HCT116 (cell line): ENCODE measurements around the gene EHBP1. TPM values are rescaled to one million over a fixed set of nuclear protein-coding genes. Genes with fewer than 3 reads are reported as not detected.

ENCODE experiments used
- ATAC-seq: fragments of 200-7000 bp; cut with Tn5 transposase; 2 replicates; pipeline ENCODE4 v1.9.1; 2020; ENCODE audit warnings: mild to moderate bottlenecking, moderate library complexity
- BruUV-seq: library from RNA; stranded (reverse); fragments of 400-500 nt; replicated peaks from 2 replicates; lab custom pipeline; 2021; lab: Mats Ljungman, UMichigan
- CTCF ChIA-PET: fragments of 300-600 bp; sonication (Branson Sonifier 250); formaldehyde crosslinking; loops from one replicate; lab custom pipeline; 2021; ENCODE audit warnings: antibody characterized with exemption; lab: Charles Lee
- POLR2A ChIA-PET: fragments of 300-600, 350-600 bp; sonication (Branson Sonifier 250); formaldehyde crosslinking; loops from one replicate; lab custom pipeline; 2021; ENCODE audit warnings: antibody characterized with exemption; lab: Charles Lee
- RAD21 ChIA-PET, 2 experiments: fragments of 300-600 bp; sonication (Branson Sonifier 250); formaldehyde crosslinking; loops; one replicate each; lab custom pipeline; 2023; ENCODE audit warnings: low total read pairs in 2 of 2; ENCODE audit not compliant: uncharacterized antibody in 2 of 2, unreplicated experiment in 2 of 2, low non-redundant PET in 1 of 2; lab: Charles Lee
- DNase-seq: peaks from one replicate; pipeline ENCODE4 v3.0.0-alpha.2; 2010; ENCODE audit warnings: low read depth, low spot score
- H2AFZ ChIP-seq: fragments of 200-600 bp; shearing (Covaris generic), sonication (generic); 2 replicates; pipeline ENCODE4 v1.6.1; 2017; ENCODE audit warnings: low read depth, mixed run types, mixed read lengths, antibody characterized with exemption, low read length; ENCODE audit not compliant: poor library complexity, severe bottlenecking
- H3K27ac ChIP-seq: 2 replicates; pipeline ENCODE4 v1.5.1; 2012; ENCODE audit warnings: low read depth, low read length
- H3K27me3 ChIP-seq: fragments of 200-600 bp; sonication (generic); 2 replicates; pipeline ENCODE4 v1.6.1; 2016; ENCODE audit warnings: mixed run types, low read length, mixed read lengths; ENCODE audit not compliant: insufficient read depth
- H3K36me3 ChIP-seq, 2 experiments: fragments of 200-500 bp in 1 of 2; fragments of 200-600 bp in 1 of 2; sonication (Bioruptor generic) in 1 of 2; sonication (generic) in 1 of 2; 2 replicates each; pipeline versions ENCODE4 v1.5.1 to v1.6.1; 2014 to 2016; ENCODE audit warnings: low read length in 2 of 2, inconsistent platforms in 1 of 2, mixed read lengths in 1 of 2, mixed run types in 1 of 2; ENCODE audit not compliant: insufficient read depth in 2 of 2, control insufficient read depth in 1 of 2
- H3K4me1 ChIP-seq, 2 experiments: fragments of 200-600 bp in 1 of 2; sonication (generic) in 1 of 2; 2 replicates each; pipeline versions ENCODE4 v1.5.1 to v1.6.1; 2012 to 2017; ENCODE audit warnings: low read length in 2 of 2, inconsistent platforms in 1 of 2, mild to moderate bottlenecking in 1 of 2, mixed read lengths in 1 of 2, mixed run types in 1 of 2, moderate library complexity in 1 of 2; ENCODE audit not compliant: insufficient read depth in 2 of 2, control insufficient read depth in 1 of 2
- H3K4me2 ChIP-seq: fragments of 200-600 bp; sonication (generic); 2 replicates; pipeline ENCODE4 v1.6.1; 2017; ENCODE audit warnings: mixed run types, low read length, mixed read lengths
- H3K4me3 ChIP-seq, 2 experiments: fragments of 200-600 bp in 1 of 2; sonication (generic) in 1 of 2; replicated peaks in 1 of 2; 2 replicates each; pipeline ENCODE4 v1.5.1; 2011 to 2016; ENCODE audit warnings: low read length in 2 of 2, control low read depth in 1 of 2, low read depth in 1 of 2, mild to moderate bottlenecking in 1 of 2, mixed read lengths in 1 of 2, mixed run types in 1 of 2
- H3K79me2 ChIP-seq: fragments of 200-600 bp; sonication (generic); 2 replicates; pipeline ENCODE4 v1.6.1; 2017; ENCODE audit warnings: mild to moderate bottlenecking, mixed run types, low read length, moderate library complexity, mixed read lengths; ENCODE audit not compliant: insufficient read depth
- H3K9ac ChIP-seq: fragments of 200-600 bp; sonication (generic); 2 replicates; pipeline ENCODE4 v1.6.1; 2016; ENCODE audit warnings: low read length, mixed read lengths
- H3K9me2 ChIP-seq: fragments of 200-600 bp; sonication (generic), shearing (Covaris generic); 2 replicates; pipeline ENCODE4 v1.6.1; 2017; ENCODE audit warnings: mixed run types, mild to moderate bottlenecking, moderate library complexity; ENCODE audit not compliant: insufficient read depth
- H3K9me3 ChIP-seq, 2 experiments: fragments of 200-500 bp in 1 of 2; fragments of 200-600 bp in 1 of 2; sonication (Bioruptor generic) in 1 of 2; sonication (generic) in 1 of 2; 2 replicates each; pipeline ENCODE4 v1.6.1; 2014 to 2017; ENCODE audit warnings: low read length in 2 of 2, mixed read lengths in 2 of 2, inconsistent platforms in 1 of 2, low read depth in 1 of 2, mild to moderate bottlenecking in 1 of 2, mixed run types in 1 of 2, moderate library complexity in 1 of 2; ENCODE audit not compliant: control insufficient read depth in 1 of 2, insufficient read depth in 1 of 2
- H4K20me1 ChIP-seq: fragments of 200-600 bp; sonication (generic), shearing (Covaris generic); 2 replicates; pipeline ENCODE4 v1.6.1; 2017; ENCODE audit warnings: mixed run types, mild to moderate bottlenecking, moderate library complexity; ENCODE audit not compliant: insufficient read depth
- ELF1 ChIP-seq: IDR thresholded peaks from 2 replicates; pipeline ENCODE4 v1.6.1; 2012; ENCODE audit warnings: low read depth, borderline replicate concordance
- EZH2phosphoT487 ChIP-seq: fragments of 200-600 bp; IDR thresholded peaks from 2 replicates; pipeline ENCODE4 v1.6.1; 2018; ENCODE audit warnings: antibody characterized with exemption, borderline replicate concordance
- RAD21 ChIP-seq: IDR thresholded peaks from 2 replicates; pipeline ENCODE4 v1.6.1; 2012; ENCODE audit warnings: low read depth, mild to moderate bottlenecking
- SRF ChIP-seq: IDR thresholded peaks from 2 replicates; pipeline ENCODE4 v1.6.1; 2012; ENCODE audit warnings: low read depth
- intact Hi-C: fragments of 100-400 bp; cut with micrococcal nuclease; formaldehyde crosslinking; loops from 2 replicates; pipeline ENCODE4 v1.10.0; 2022
- total RNA-seq: library from RNA; stranded (reverse); gene quantifications from one replicate; pipeline ENCODE4 v1.2.1, GENCODE V29; 2021; ENCODE audit not compliant: unreplicated experiment
- TF ChIP-seq, protein P1 (sequence below): IDR thresholded peaks from 2 replicates; pipeline ENCODE4 v1.6.1; 2012

EHBP1 gene
- total RNA-seq, 1 experiment from 2014 or later = 89.9 TPM

- Histone ChIP-seq H3K9me2 (no peaks in the 10 kb centered on the region), H3K27ac (no peak overlapping the region), H2AFZ (no peak overlapping the region), H3K79me2 (0 out of 2 replicates have a peak, but pooled peaks cover 5% of the 10 kb centered on the region), H3K4me3 (no peak overlapping the region), H3K4me1 (no peaks in the 10 kb centered on the region), H3K9me3 (no peaks in the 10 kb centered on the region), H4K20me1 (no peaks in the 10 kb centered on the region), H3K4me2 (no peak overlapping the region), H3K9ac (no peak overlapping the region), H3K27me3 (no peaks in the 10 kb centered on the region), H3K36me3 (peaks cover 0 to 10% of the 10 kb centered on the region in 2 experiments; a peak in 3 of 4 replicates)
- BruUV-seq = no TSS peak
- no peak for ATAC-seq
- ChIA-PET POLR2A (no interaction called here), CTCF (no interaction called here), RAD21 (no interaction called here)
- TF ChIP-seq ELF1 (no peak), SRF (no peak), EZH2phosphoT487 (no peak)
- no peak for DNase-seq
- intact Hi-C loops = no loop called here
Observed at GRCh38 chr2:62940697-62941096, 235.2 kb downstream of the EHBP1 start.

DNA sequence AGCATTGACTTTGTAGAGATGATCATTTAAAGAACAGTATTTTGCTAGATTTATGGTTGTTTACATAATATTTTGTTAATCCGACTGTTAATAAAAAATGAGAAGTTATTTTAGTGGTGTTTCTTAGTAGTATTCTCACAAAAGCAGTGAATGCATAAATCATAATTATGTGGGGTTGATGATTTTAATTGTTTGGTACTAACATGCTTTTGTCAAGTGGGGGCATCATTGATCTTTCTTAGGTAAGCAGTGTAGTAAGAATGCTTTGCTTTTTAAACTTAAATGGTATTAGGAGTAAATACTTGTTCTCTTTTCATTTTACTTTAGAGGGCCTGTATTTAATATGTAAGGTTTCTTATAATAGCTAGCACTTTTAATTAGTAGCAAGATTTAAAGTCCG lies 235.9 kb downstream of the EHBP1 start:
- DNase-seq = no peak
- no peaks in the 10 kb centered on the region for H3K27me3 ChIP-seq
- H2AFZ ChIP-seq = no peak overlapping the region
- no peak overlapping the region for H3K4me2 ChIP-seq
- no peak overlapping the region for H3K4me3 ChIP-seq
- no peaks in the 10 kb centered on the region for H3K4me1 ChIP-seq
- no peaks in the 10 kb centered on the region for H3K9me3 ChIP-seq
- H3K36me3 ChIP-seq = peaks cover 0 to 10% of the 10 kb centered on the region in 2 experiments; a peak in 3 of 4 replicates
- peak; percentile 5; the same call in 1 of the 2 replicates for TF ChIP-seq RAD21
- TF ChIP-seq, protein P1, sequence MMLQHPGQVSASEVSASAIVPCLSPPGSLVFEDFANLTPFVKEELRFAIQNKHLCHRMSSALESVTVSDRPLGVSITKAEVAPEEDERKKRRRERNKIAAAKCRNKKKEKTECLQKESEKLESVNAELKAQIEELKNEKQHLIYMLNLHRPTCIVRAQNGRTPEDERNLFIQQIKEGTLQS = no peak
- ChIA-PET CTCF (no interaction called here), POLR2A (no interaction called here), RAD21 (no interaction called here)
- BruUV-seq = no TSS peak
- H3K9me2 ChIP-seq = no peaks in the 10 kb centered on the region
- no peak overlapping the region for H3K9ac ChIP-seq
- intact Hi-C loops = no loop called here
- no peak for ATAC-seq
- no peaks in the 10 kb centered on the region for H4K20me1 ChIP-seq
- H3K79me2 ChIP-seq = 0 out of 2 replicates have a peak, but pooled peaks cover 5% of the 10 kb centered on the region
- no peak overlapping the region for H3K27ac ChIP-seq
